Aorta (tissue), 5 donors: ENCODE results near the gene CAMSAP3. TPM values are rescaled to one million over a fixed set of nuclear protein-coding genes. Genes with fewer than 3 reads are reported as not detected.

ENCODE experiments used
- ATAC-seq: fragments of 200-7000 bp; cut with Tn5 transposase; one replicate; pipeline ENCODE4 v1.9.1; 2022; ENCODE audit warnings: moderate library complexity; ENCODE audit not compliant: low FRiP score
- DNase-seq, 2 donors: peaks; one replicate each; pipeline ENCODE4 v3.0.0-alpha.2; 2020
- H3K27ac ChIP-seq, 2 donors: one replicate each; pipeline ENCODE4 v1.5.1; 2013; ENCODE audit warnings: low read length in 2 of 2, mild to moderate bottlenecking in 2 of 2, moderate library complexity in 2 of 2, control low read depth in 1 of 2, inconsistent platforms in 1 of 2, low read depth in 1 of 2
- H3K27me3 ChIP-seq, 2 donors: one replicate each; pipeline ENCODE4 v1.6.1; 2013; ENCODE audit warnings: control low read depth in 1 of 2, low read length in 1 of 2, mild to moderate bottlenecking in 1 of 2, moderate library complexity in 1 of 2; ENCODE audit not compliant: insufficient read depth in 2 of 2, control insufficient read depth in 1 of 2
- H3K36me3 ChIP-seq, 2 donors: one replicate each; pipeline ENCODE4 v1.6.1; 2013; ENCODE audit warnings: control low read depth in 1 of 2, low read length in 1 of 2, mild to moderate bottlenecking in 1 of 2; ENCODE audit not compliant: insufficient read depth in 2 of 2, control insufficient read depth in 1 of 2
- H3K4me1 ChIP-seq, 2 donors: one replicate each; pipeline ENCODE4 v1.6.1; 2013; ENCODE audit warnings: low read length in 2 of 2, control low read depth in 1 of 2, mild to moderate bottlenecking in 1 of 2, moderate library complexity in 1 of 2; ENCODE audit not compliant: insufficient read depth in 2 of 2, control insufficient read depth in 1 of 2
- H3K4me3 ChIP-seq, 2 donors: one replicate each; pipeline ENCODE4 v1.5.1; 2013; ENCODE audit warnings: low read length in 2 of 2, control low read depth in 1 of 2, mild to moderate bottlenecking in 1 of 2
- H3K9me3 ChIP-seq: one replicate; pipeline ENCODE4 v1.6.1; 2013; ENCODE audit warnings: mild to moderate bottlenecking, low read length; ENCODE audit not compliant: control insufficient read depth
- WGBS, 2 donors: extraction: QIAGEN DNeasy Blood & Tissue Kit; methylation state at CpG; one replicate each; pipeline ENCODE4 v1.1.7; 2013; 5-methylcytosine and 5-hydroxymethylcytosine counted together
- intact Hi-C, 2 donors: fragments of 100-400 bp; cut with DNase I; formaldehyde crosslinking; loops; one replicate each; pipeline versions ENCODE4 v1.14.2 to v1.15.0; 2022
- polyA plus RNA-seq, 2 donors: library from polyadenylated mRNA; stranded (reverse); fragments of 200-250 nt; gene quantifications; one replicate each; pipeline ENCODE4 v1.2.3, GENCODE V29; 2013
- total RNA-seq, 2 donors: library from RNA; stranded (reverse); fragmentation: NEBNext Ultra II Directional; extraction: Animal tissue kit (Norgen Biotek cat#: 25700); gene quantifications; one replicate each; pipeline ENCODE4 v1.2.1, GENCODE V29; 2021
- donor health status: healthy with polysubstance abuse.
- donor health status: Bipolar disorder and iron deficiency.
- donor health status: DM: no; HTN: no; CAD: no.
- donor health status: DM: no; HTN: no; CAD: no.
- donor health status: DM: yes; HTN: yes; CAD: no.

Gene CAMSAP3
- total and polyA plus RNA-seq, 4 donors = 0.05 to 5.0 TPM; not detected in 2

- Histone ChIP-seq H3K36me3 (no peaks in the 10 kb centered on the region), H3K9me3 (no peaks in the 10 kb centered on the region), H3K27ac (no peak overlapping the region), H3K4me1 (no peaks in the 10 kb centered on the region), H3K4me3 (no peak overlapping the region), H3K27me3 (no peaks in the 10 kb centered on the region)
- 79 to 81% methylated on average over 54 to 59 of the region's 59 CpGs for WGBS, 2 donors
- ATAC-seq (no peak), DNase-seq (peak in 1 of 2 donors; percentile 34)
- intact Hi-C loops = no loop called here
Measured at GRCh38 chr19:7614859-7615741, 19.4 kb downstream of the CAMSAP3 start.

- ATAC-seq (no peak), DNase-seq (no peak)
- H3K27ac ChIP-seq = no peak overlapping the region
- WGBS, 2 donors = 88% methylated on average over 12 of the region's 12 CpGs
- H3K9me3 ChIP-seq = no peaks in the 10 kb centered on the region
- no peak overlapping the region for H3K4me3 ChIP-seq
- H3K27me3 ChIP-seq = no peaks in the 10 kb centered on the region
- intact Hi-C loops = no loop called here
- H3K4me1 ChIP-seq = no peaks in the 10 kb centered on the region
- no peaks in the 10 kb centered on the region for H3K36me3 ChIP-seq
Measured at GRCh38 chr19:7617172-7617571, 21.5 kb downstream of the CAMSAP3 start.

GRCh38 chr19:7617735-7618134 is 22.1 kb downstream of the CAMSAP3 start:
- 93% methylated on average over 28 of the region's 28 CpGs for WGBS, 2 donors
- Histone ChIP-seq H3K9me3 (no peaks in the 10 kb centered on the region), H3K36me3 (peaks cover 0 to 4% of the 10 kb centered on the region in 2 donors), H3K27ac (no peak overlapping the region), H3K4me3 (no peak overlapping the region), H3K27me3 (no peaks in the 10 kb centered on the region), H3K4me1 (no peaks in the 10 kb centered on the region)
- DNase-seq (no peak), ATAC-seq (no peak)
- intact Hi-C loops = no loop called here

DNA sequence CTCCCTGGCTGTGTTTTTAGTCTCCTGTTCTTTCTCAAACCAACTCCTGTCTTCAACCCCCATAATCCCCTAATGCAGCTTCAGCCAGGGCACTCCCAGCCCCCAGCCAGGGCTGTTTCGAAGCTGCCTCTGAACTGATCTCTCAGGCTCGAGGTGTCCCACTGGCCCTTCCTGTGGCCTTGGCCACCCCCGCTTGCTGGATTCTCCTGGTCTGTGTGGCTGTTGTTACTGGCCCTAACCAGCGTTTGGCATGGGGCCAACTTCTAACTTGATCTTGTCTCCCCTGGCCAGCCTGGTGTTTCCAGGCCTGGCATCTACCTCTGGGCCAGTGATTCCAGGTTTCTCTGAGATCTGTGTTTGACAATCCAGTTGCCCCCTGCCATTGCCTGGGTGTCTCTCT is 22.7 kb downstream of the CAMSAP3 start:
- DNase-seq (no peak), ATAC-seq (no peak)
- H3K4me1 ChIP-seq = no peaks in the 10 kb centered on the region
- intact Hi-C loops = no loop called here
- 24 to 25% methylated on average over 4 of the region's 4 CpGs for WGBS, 2 donors
- peaks cover 0 to 7% of the 10 kb centered on the region in 2 donors for H3K36me3 ChIP-seq
- H3K9me3 ChIP-seq = no peaks in the 10 kb centered on the region
- no peak overlapping the region for H3K27ac ChIP-seq
- no peaks in the 10 kb centered on the region for H3K27me3 ChIP-seq
- no peak overlapping the region for H3K4me3 ChIP-seq

DNA sequence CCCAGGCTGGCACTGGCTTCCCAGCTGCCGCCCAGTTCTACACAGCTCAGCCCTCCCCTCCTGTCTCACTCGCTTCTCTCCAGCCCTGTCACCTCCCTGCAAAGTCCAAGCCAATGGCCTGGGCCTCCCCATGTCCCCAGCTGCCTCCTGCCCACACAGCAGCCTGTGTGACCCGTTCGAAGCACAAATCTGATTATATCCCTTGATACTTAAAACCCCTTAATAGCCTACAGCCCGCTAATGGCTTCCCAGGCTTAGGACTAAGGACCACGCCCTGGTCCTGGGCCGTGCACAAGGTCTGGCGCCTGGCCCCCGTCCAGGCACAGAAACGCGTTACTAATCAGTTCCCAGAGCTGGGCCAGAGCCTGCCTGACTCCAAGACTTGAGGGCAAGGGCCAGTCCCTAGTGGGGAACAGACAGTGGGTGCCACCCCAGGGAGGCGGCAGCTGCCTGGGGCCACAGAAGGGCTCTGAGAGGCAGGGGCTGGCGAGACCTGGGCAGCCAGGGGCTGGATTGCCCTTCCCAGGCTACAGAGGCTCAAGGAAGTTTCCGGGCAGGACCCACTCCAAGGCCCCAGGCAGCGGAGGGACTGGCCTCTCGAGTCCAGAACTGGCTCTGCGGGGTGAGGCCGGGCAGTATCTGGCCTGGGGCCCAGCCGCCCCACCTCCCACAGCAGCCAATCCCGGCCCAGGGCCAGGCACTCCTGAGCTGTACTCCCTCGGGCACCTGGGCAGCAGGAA is 23.3 kb downstream of the CAMSAP3 start:
- H3K4me3 ChIP-seq = no peak overlapping the region
- no peaks in the 10 kb centered on the region for H3K27me3 ChIP-seq
- peaks cover 0 to 7% of the 10 kb centered on the region in 2 donors for H3K36me3 ChIP-seq
- 69 to 70% methylated on average over 21 of the region's 21 CpGs for WGBS, 2 donors
- H3K9me3 ChIP-seq = no peaks in the 10 kb centered on the region
- ATAC-seq = no peak
- no peak overlapping the region for H3K27ac ChIP-seq
- no peak for DNase-seq
- H3K4me1 ChIP-seq = no peaks in the 10 kb centered on the region
- intact Hi-C loops = no loop called here

DNA sequence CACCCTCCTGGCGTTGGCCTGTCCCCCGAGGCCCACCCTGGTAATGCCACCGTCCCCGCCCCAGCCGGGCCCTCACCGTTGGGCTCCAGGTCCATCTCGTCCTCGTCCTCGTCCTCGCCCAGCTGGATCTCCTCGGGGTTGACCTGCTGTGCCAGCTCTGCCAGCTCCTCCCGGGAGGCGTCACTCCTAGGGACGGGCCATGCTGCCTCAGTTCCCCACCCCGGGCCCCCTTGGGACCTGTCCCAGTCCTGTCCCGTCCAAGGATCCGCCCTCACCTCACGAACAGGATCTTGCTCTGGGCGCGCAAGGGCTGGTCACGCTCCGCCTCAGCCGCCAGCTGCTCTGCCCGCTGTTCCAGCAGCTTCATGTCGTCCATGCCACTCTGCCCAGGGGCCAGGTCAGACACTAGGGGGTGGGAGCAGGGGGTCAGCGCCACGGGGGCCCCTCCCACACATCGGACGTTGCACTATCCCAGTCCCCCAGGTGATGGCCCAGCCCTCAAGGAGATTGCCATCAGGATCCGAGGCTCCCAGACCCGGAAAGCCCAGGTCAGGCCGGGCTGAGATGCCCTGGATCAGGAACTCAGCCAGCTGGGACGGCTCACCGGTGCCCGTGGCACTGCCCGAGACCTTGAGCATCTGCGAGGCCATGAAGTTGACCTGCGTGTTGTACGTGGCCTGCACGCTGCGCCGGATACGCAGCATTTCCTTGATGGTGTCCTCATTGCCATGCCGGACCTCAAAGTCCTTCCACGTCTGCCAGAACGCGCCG is 24.2 kb downstream of the CAMSAP3 start:
- Histone ChIP-seq H3K27me3 (no peaks in the 10 kb centered on the region), H3K9me3 (no peaks in the 10 kb centered on the region), H3K36me3 (peaks cover 0 to 7% of the 10 kb centered on the region in 2 donors), H3K4me1 (no peaks in the 10 kb centered on the region), H3K4me3 (no peak overlapping the region), H3K27ac (no peak overlapping the region)
- ATAC-seq (no peak), DNase-seq (no peak)
- intact Hi-C loops = no loop called here
- WGBS, 2 donors = 90 to 91% methylated on average over 45 to 48 of the region's 48 CpGs

GRCh38 chr19:7620442-7621412 is 25.1 kb downstream of the CAMSAP3 start:
- Histone ChIP-seq H3K36me3 (peaks cover 0 to 7% of the 10 kb centered on the region in 2 donors), H3K27me3 (no peaks in the 10 kb centered on the region), H3K9me3 (no peaks in the 10 kb centered on the region), H3K4me1 (no peaks in the 10 kb centered on the region), H3K27ac (no peak overlapping the region), H3K4me3 (no peak overlapping the region)
- 94% methylated on average over 55 to 57 of the region's 57 CpGs for WGBS, 2 donors
- intact Hi-C loops = no loop called here
- no peak for DNase-seq
- no peak for ATAC-seq
